AG04449 (cell line): ENCODE results near the gene ZFYVE27.

Experiments
- CTCF ChIA-PET: fragments of 350-600 bp; formaldehyde crosslinking; extraction: SDS; loops from one replicate; lab custom pipeline; 2021; ENCODE audit warnings: antibody characterized with exemption; lab: Yijun Ruan, JAX
- POLR2A ChIA-PET: fragments of 400-600, 350-600 bp; formaldehyde crosslinking; extraction: SDS; loops from one replicate; lab custom pipeline; 2020; ENCODE audit warnings: antibody characterized with exemption, inconsistent platforms; lab: Yijun Ruan, JAX
- DNase-seq: peaks from one replicate; pipeline ENCODE4 v3.0.0-alpha.2; 2010; ENCODE audit warnings: low read depth, low spot score
- H3K4me3 ChIP-seq: 2 replicates; pipeline ENCODE4 v1.5.1; 2011; ENCODE audit warnings: low read depth, mild to moderate bottlenecking, control low read depth, low read length
- CTCF ChIP-seq: IDR thresholded peaks from one replicate; pipeline ENCODE4 v1.5.1; 2011; ENCODE audit warnings: mild to moderate bottlenecking, moderate library complexity, low read length, control low read depth, inconsistent platforms; ENCODE audit not compliant: insufficient read depth; ENCODE audit errors: missing control alignments

Gene ZFYVE27

GRCh38 chr10:97810446-97810845, 73.5 kb downstream of the ZFYVE27 start:
- CTCF ChIA-PET, result interaction anchor here (1.1 kb wide), 1 partner anchor 18 kb away, joined by 4 read pairs; no protein-coding TSS in a partner anchor
- POLR2A ChIA-PET, result no interaction called here
- no peak for DNase-seq
- no peak for TF ChIP-seq CTCF
- no peak overlapping the region for H3K4me3 ChIP-seq
